ENCODE measurements around the gene DRC3. TPM values are rescaled to one million over a fixed set of nuclear protein-coding genes. Genes with fewer than 3 reads are reported as not detected.

DRC3 gene
- total and polyA plus RNA-seq, 4 donors = 0.61 to 1.5 (median 1.1) TPM

DNA sequence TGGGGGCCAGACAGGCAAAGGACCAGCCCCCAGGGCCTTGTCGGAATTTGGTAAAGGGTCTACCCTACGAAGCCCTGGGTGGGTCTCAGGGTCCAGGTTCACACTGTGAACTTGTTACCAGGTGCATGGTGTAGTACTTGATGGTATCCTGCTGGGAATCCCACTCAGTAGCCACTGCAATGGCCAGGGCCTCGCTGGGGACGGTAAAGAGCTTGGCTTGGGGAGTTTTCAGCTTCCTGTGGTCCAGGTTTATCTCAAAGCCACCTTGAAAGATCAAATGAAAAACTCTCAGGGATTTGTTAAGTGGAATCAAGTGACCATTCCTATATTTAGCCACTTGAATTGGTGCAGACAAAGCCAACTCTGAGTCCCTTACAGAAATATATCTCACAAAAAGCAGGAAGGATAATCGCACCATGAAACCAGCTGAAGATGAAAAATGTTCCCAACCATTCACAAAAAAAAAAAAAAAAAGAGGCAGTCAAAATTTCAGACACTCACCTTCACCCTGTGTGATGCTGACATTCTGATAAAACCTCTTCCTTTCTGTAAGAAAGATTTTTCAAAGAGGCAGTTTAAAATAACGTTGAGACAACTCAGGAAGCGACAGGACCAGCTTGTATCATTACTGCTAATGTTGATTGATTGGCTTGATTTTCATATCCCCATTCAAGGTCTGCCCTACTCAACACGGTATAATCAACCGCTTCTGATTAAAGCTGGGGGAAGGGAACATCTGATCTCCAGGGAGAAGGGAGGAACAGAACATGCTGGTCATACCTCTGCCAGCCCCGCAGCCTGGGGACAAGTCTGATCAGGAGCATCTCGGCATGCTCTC lies 55.7 kb downstream of the DRC3 start:
- TF ChIP-seq ZBTB33 (IDR thresholded peaks at IDR 0.05) (no peak), NR2F2 (IDR thresholded peaks at IDR 0.05) (no peak), JUND (IDR thresholded peaks at IDR 0.05) (no peak), ATF3 (IDR thresholded peaks at IDR 0.05) (no peak)
- TF ChIP-seq, protein P1, sequence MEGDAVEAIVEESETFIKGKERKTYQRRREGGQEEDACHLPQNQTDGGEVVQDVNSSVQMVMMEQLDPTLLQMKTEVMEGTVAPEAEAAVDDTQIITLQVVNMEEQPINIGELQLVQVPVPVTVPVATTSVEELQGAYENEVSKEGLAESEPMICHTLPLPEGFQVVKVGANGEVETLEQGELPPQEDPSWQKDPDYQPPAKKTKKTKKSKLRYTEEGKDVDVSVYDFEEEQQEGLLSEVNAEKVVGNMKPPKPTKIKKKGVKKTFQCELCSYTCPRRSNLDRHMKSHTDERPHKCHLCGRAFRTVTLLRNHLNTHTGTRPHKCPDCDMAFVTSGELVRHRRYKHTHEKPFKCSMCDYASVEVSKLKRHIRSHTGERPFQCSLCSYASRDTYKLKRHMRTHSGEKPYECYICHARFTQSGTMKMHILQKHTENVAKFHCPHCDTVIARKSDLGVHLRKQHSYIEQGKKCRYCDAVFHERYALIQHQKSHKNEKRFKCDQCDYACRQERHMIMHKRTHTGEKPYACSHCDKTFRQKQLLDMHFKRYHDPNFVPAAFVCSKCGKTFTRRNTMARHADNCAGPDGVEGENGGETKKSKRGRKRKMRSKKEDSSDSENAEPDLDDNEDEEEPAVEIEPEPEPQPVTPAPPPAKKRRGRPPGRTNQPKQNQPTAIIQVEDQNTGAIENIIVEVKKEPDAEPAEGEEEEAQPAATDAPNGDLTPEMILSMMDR (IDR thresholded peaks at IDR 0.05; ENCODE audit: low read depth, low read length, missing input control) = no peak
- H3K9me3 ChIP-seq (ENCODE audit: control insufficient read depth in 4 of 4, low read length in 3 of 4) = no peaks in the 10 kb centered on the region
- H3K36me3 ChIP-seq (ENCODE audit: control insufficient read depth in 4 of 4, insufficient read depth in 3 of 4, low read depth in 1 of 4, low read length in 3 of 4) = peaks cover 0 to 5% (median 3%) of the 10 kb centered on the region in 4 donors
- no peak overlapping the region for H3K4me3 ChIP-seq (ENCODE audit: low read depth in 1 of 3, low read length in 3 of 3)
- no peaks in the 10 kb centered on the region for H3K27me3 ChIP-seq (ENCODE audit: control insufficient read depth in 4 of 4, insufficient read depth in 4 of 4, low read length in 3 of 4)
- H3K27ac ChIP-seq (ENCODE audit: low read depth in 1 of 2, low read length in 2 of 2) = no peak overlapping the region
- peaks cover 0 to 8% (median 7%) of the 10 kb centered on the region in 4 donors for H3K4me1 ChIP-seq (ENCODE audit: control insufficient read depth in 4 of 4, insufficient read depth in 4 of 4, low read length in 3 of 4)
- no peak for DNase-seq (ENCODE audit: low spot score)
- H3K9ac ChIP-seq (ENCODE audit: low read depth in 1 of 2, low read length in 2 of 2) = no peak overlapping the region
- WGBS = 90% methylated on average over 11 of the region's 11 CpGs

GRCh38 chr17:18028952-18029540 lies 56.4 kb downstream of the DRC3 start:
- Histone ChIP-seq H3K4me1 (ENCODE audit: control insufficient read depth in 4 of 4, insufficient read depth in 4 of 4, low read length in 3 of 4) (peaks cover 0 to 8% (median 8%) of the 10 kb centered on the region in 4 donors), H3K36me3 (ENCODE audit: control insufficient read depth in 4 of 4, insufficient read depth in 3 of 4, low read depth in 1 of 4, low read length in 3 of 4) (peaks cover 0 to 5% (median 2%) of the 10 kb centered on the region in 4 donors), H3K27ac (ENCODE audit: low read depth in 1 of 2, low read length in 2 of 2) (no peak overlapping the region), H3K4me3 (ENCODE audit: low read depth in 1 of 3, low read length in 3 of 3) (no peak overlapping the region), H3K9ac (ENCODE audit: low read depth in 1 of 2, low read length in 2 of 2) (no peak overlapping the region), H3K9me3 (ENCODE audit: control insufficient read depth in 4 of 4, low read length in 3 of 4) (no peaks in the 10 kb centered on the region), H3K27me3 (ENCODE audit: control insufficient read depth in 4 of 4, insufficient read depth in 4 of 4, low read length in 3 of 4) (no peaks in the 10 kb centered on the region)
- WGBS = 91% methylated on average over 8 of the region's 8 CpGs
- DNase-seq (ENCODE audit: low spot score) = no peak
- no peak for TF ChIP-seq EGR1 (IDR thresholded peaks at IDR 0.05; ENCODE audit: low read depth in 2 of 2)
- TF ChIP-seq RAD21 (IDR thresholded peaks at IDR 0.05) = no peak
- TF ChIP-seq, protein P2, sequence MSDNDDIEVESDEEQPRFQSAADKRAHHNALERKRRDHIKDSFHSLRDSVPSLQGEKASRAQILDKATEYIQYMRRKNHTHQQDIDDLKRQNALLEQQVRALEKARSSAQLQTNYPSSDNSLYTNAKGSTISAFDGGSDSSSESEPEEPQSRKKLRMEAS (IDR thresholded peaks at IDR 0.05) = no peak
- no peak for TF ChIP-seq YY1 (IDR thresholded peaks at IDR 0.05)
- TF ChIP-seq ZBTB33 (IDR thresholded peaks at IDR 0.05) = no peak
- no peak for TF ChIP-seq HNF4A (conservative IDR thresholded peaks at IDR 0.05)
- no peak for TF ChIP-seq FOXA2 (IDR thresholded peaks at IDR 0.05)
- no peak for TF ChIP-seq JUND (IDR thresholded peaks at IDR 0.05)
- TF ChIP-seq TAF1 (conservative IDR thresholded peaks at IDR 0.05) = no peak
- TF ChIP-seq FOXA1 (IDR thresholded peaks at IDR 0.05) = no peak
